Activated T-helper 1 cell treated with anti-CD3 and anti-CD28 coated beads, Interleukin-2, amount 50 U/mL, for 16 hours (primary cell): Measurements from ENCODE around the gene TAC3.
A peak's percentile ranks its signal among the peaks of the same experiment; 100 is the strongest.

Experiments
- DNase-seq, 2 donors: peaks; one replicate each; pipeline ENCODE4 v3.0.0-alpha.2; 2020; ENCODE audit warnings: low read depth in 1 of 2, low spot score in 1 of 2

The TAC3 gene

DNA sequence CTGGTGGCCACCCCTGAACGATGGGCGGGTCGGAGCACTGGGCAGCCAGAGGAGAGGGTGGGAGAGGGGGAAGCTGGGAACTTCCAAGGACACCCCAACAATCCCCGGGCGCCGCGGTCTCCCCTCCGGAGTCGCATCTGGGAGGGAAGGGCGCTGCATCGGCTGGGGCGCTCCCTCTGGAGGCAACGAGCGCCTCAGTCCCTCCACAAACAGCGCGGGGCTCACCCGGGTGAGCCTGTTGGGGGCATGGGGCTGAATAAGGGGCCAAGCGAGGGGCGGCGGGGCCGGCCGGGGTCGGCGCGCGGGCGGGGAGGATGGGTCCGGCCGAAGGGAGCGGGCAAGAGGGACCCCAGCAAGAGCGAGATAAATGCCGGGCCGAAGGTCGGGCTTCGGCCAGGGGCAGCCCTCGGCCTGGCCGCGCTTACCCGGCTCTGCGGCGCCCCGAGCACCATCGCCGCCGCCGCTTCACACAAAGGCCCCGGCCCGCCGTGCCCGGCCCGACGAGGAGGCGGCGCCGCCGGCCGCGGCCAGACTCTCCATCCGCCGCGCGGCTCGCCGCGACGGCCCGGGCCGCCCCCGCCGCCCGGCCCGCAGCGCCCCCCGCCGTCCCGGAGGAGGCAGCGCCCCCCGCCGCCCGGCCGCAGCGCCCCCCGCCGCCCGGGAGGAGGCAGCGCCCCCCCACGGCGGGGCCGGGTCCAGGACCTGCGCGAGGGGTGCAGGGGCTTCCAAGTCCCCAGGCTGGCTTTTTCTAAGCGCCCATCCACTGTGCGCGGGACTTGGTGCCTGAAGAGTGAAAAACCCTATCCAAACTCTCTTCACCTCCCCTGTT lies 10.1 kb downstream of the TAC3 start, which contains the start of gene ZBTB39:
ZBTB39 (minus strand) TSS at position 567 of the 829 bp plus-strand sequence. CDS start 1,629 bp downstream, outside the sequence.
- peak; percentile 35 to 63 for DNase-seq

GRCh38 chr12:57004651-57005050 lies 11.7 kb downstream of the TAC3 start:
- DNase-seq: no peak

DNA sequence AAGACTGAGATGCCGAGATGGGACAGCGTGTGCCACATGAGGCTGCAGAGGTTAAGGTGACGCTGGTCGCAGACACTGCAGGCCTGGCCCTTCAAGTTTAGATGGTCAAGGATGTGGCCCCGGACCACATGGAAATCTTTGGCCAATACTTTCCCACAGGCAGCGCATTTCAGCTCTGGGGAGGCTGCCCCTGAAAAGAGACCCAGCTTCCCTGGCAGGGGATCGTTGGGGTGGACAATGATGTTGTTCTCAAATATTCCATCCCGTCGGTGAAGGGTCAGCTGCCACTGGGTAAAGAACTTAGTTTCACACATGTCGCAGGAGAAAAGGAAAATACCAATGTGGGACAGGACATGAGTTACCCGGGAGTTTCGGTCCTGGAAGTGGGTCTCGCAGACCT lies 12.9 kb downstream of the TAC3 start:
- no peak for DNase-seq

GRCh38 chr12:57001448-57001906 lies 14.9 kb downstream of the TAC3 start:
- peak; percentile 50 to 54 for DNase-seq

DNA sequence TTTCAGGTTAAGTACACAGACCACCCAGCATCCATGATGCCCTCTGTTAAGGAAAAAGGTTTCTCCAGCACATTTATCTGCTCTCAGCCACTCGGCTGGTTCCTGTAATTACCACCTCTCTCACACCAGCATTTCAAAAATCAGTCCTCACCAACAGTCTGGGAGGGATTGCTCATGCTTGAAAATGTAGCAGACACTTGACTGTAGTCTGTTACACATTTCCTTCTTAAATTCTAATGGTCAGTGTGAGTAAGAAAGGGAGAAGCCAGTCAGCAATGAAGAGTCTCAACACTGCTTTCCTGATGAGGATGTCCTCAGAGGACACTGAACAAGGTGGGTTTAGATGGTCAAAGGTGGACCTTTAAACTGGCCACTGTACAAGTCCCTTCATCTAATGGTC lies 15.9 kb downstream of the TAC3 start:
- DNase-seq: no peak

- no peak for DNase-seq
Measured at GRCh38 chr12:56999456-56999855, 16.9 kb downstream of the TAC3 start.

GRCh38 chr12:56998981-56999380 lies 17.3 kb downstream of the TAC3 start:
- DNase-seq: no peak

DNA sequence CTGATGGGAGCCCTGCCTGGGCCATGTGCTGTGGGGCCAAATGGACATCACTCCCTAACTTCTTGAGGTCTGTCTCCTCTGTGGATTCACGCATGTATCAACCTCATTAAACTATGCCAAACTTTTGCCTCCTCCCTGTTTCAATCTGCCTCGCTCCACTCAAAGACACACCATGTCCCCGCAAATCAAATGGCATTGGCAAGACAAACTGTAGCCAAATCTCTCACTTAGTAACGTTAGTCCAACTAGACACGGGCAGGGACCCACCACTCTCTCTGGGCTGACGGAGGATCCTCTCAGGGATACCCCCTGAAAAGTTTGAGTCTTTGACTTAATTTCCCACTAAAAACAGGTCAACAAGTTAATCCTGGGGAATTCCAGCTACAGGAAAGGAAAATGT lies 18.0 kb downstream of the TAC3 start:
- no peak for DNase-seq

DNA sequence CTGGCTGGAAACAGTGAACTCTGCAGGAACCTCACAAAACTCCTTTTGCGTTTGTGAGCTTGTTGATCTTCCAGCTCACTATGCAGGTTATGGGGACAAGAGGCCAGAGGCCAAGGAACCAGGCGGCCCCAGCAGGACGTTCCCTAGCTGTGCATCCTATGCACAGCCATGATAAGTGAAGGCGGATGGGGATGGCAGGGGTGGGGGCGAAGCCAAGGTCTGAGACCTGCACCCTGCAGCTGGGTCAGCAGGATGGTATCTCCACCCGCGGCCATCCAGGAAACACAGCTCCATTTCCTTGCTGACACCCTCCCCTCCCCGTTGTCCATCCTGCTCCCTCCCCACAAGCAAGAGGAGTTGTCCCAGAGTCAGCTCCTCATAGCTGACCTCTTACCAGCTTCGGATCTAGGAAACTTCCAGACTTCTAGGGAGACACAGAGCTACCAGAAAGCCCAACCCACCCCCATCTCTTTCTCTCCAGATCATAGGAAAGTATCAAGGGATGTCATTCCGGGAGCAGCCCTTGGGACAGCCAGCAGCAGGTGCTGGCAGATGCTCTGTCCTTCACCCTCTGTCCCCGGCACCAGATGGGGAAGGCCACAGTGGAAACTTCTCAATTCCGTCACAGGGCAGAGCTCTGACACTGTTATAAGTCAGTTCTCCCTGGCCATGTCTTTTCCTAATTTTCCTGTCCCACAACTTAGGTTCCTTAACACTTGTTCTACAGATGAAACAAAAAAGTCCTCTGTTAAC lies 19.4 kb downstream of the TAC3 start:
- no peak for DNase-seq

GRCh38 chr12:56995930-56996496 lies 20.3 kb downstream of the TAC3 start:
- DNase-seq: no peak

GRCh38 chr12:56995201-56995929 lies 21.0 kb downstream of the TAC3 start:
- DNase-seq: no peak

DNA sequence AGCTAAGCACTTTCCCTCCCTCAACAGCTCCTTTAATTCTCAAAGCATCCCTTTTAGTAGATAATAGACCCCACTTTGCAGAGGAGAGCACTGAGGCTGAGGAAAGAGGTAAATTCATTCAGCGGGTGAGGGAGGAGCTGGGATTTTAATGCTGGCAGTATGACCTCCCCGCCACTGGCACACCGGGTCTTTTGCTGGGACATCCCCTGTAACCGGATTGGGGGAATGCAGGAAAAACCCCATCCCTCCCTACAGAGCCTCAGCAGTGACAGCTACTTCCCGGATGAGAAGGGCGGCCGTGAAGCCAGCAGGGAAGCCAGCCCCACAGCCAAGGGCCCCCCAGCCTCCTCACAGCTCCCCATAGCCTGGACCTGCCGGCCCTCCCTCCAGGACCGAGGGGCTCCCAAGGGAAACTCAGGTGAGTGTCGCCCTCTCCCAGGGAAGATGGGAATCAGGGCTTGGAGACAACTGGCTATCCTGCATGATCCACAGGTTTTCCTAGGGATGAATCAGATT lies 22.0 kb downstream of the TAC3 start:
- no peak for DNase-seq

DNA sequence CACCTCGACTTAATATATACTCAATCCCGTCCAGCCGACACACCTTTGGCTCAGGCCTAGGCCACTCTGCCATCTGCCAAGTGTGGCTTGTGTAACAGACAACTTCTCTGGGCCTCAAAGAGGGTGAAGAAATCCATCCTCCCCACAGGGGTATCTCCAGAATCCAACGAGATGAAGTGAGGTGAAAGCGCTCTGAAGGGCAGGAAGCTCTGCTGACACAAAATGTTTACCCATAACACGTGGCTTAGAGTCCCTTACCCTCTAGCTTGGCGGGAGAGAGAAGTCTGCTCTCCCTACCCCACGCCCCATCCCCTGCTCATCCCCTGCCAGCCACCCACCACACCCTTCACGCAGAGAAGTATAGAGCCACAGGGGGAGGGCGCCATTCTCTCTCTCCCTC lies 23.0 kb downstream of the TAC3 start:
- no peak for DNase-seq

- DNase-seq: no peak
Measured at GRCh38 chr12:56991319-56992246, 24.7 kb downstream of the TAC3 start.

GRCh38 chr12:56990648-56991318 lies 25.5 kb downstream of the TAC3 start:
- DNase-seq: no peak

GRCh38 chr12:56989861-56990610 lies 26.3 kb downstream of the TAC3 start:
- no peak for DNase-seq

- no peak for DNase-seq
Measured at GRCh38 chr12:56988207-56988739, 28.1 kb downstream of the TAC3 start.

GRCh38 chr12:56987551-56988053 lies 28.7 kb downstream of the TAC3 start:
- DNase-seq: peak; percentile 56 to 69
